HEK293 (cell line): ENCODE data around the gene TJP3.
A peak's percentile ranks its signal among the peaks of the same experiment; 100 is the strongest.

ENCODE experiments used
- CTCF ChIA-PET: fragments of 350-600 bp; formaldehyde crosslinking; extraction: SDS; loops from one replicate; lab custom pipeline; 2021; ENCODE audit warnings: antibody characterized with exemption; lab: Yijun Ruan, JAX
- POLR2A ChIA-PET: fragments of 300-600 bp; formaldehyde crosslinking; extraction: SDS; loops from one replicate; lab custom pipeline; 2020; ENCODE audit warnings: antibody characterized with exemption, inconsistent platforms; lab: Yijun Ruan, JAX
- H3K27ac ChIP-seq: fragments of 200-500 bp; sonication (Bioruptor generic); 2 replicates; pipeline ENCODE4 v1.5.1; 2014; ENCODE audit warnings: low read depth, low read length, control low read depth, inconsistent platforms; ENCODE audit errors: extremely low read depth
- H3K36me3 ChIP-seq, 2 experiments: fragments of 200-500 bp in 1 of 2; sonication (Bioruptor generic) in 1 of 2; 1 replicate in 1 of 2; 2 replicates in 1 of 2; pipeline ENCODE4 v1.5.1; 2014 to 2017; ENCODE audit warnings: inconsistent platforms in 2 of 2, low read length in 2 of 2; ENCODE audit not compliant: control insufficient read depth in 2 of 2, insufficient read depth in 1 of 2
- H3K4me1 ChIP-seq: fragments of 200-500 bp; sonication (Bioruptor generic); 2 replicates; pipeline ENCODE4 v1.5.1; 2014; ENCODE audit warnings: mild to moderate bottlenecking, low read length, inconsistent platforms; ENCODE audit not compliant: control insufficient read depth, insufficient read depth
- H3K4me3 ChIP-seq: 2 replicates; pipeline ENCODE4 v1.5.1; 2011; ENCODE audit warnings: low read depth, mild to moderate bottlenecking, control low read depth, low read length, moderate library complexity
- H3K9me3 ChIP-seq: fragments of 200-500 bp; sonication (Bioruptor generic); 2 replicates; pipeline ENCODE4 v1.5.1; 2014; ENCODE audit warnings: low read depth, low read length, inconsistent platforms; ENCODE audit not compliant: control insufficient read depth, insufficient read depth
- ATF2 ChIP-seq: fragments of 450-650 bp; formaldehyde crosslinking; IDR thresholded peaks from 2 replicates; pipeline ENCODE4 v1.5.1; 2016; ENCODE audit warnings: missing biosample characterization, missing genetic modification characterization, low read depth
- BCL11B ChIP-seq: fragments of 450-650 bp; formaldehyde crosslinking; IDR thresholded peaks from 2 replicates; pipeline ENCODE4 v1.5.1; 2016; ENCODE audit warnings: low read depth, missing biosample characterization, missing genetic modification characterization
- ELK4 ChIP-seq: IDR thresholded peaks from 2 replicates; pipeline ENCODE4 v1.6.1; 2011; ENCODE audit warnings: mild to moderate bottlenecking, low read depth, low read length, borderline replicate concordance
- GLI2 ChIP-seq: fragments of 450-650 bp; formaldehyde crosslinking; IDR thresholded peaks from 2 replicates; pipeline ENCODE4; 2017; ENCODE audit warnings: missing biosample characterization, missing genetic modification characterization, low read depth, borderline replicate concordance
- HOXA7 ChIP-seq: sonication (generic); formaldehyde crosslinking; IDR thresholded peaks from 2 replicates; pipeline ENCODE4 v1.8.1; 2022; ENCODE audit warnings: missing genetic modification reagents, borderline replicate concordance
- KLF1 ChIP-seq: fragments of 450-650 bp; formaldehyde crosslinking; IDR thresholded peaks from 2 replicates; pipeline ENCODE4 v1.5.1; 2016; ENCODE audit warnings: missing biosample characterization, missing genetic modification characterization
- KLF17 ChIP-seq: fragments of 450-650 bp; formaldehyde crosslinking; IDR thresholded peaks from 2 replicates; pipeline ENCODE4 v1.5.1; 2016; ENCODE audit warnings: missing biosample characterization, missing genetic modification characterization
- SCRT2 ChIP-seq: fragments of 450-650 bp; formaldehyde crosslinking; IDR thresholded peaks from 2 replicates; pipeline ENCODE4 v1.5.1; 2016; ENCODE audit warnings: missing biosample characterization, missing genetic modification characterization
- ZBTB1 ChIP-seq: fragments of 450-650 bp; formaldehyde crosslinking; IDR thresholded peaks from 2 replicates; pipeline ENCODE4 v1.5.1; 2016; ENCODE audit warnings: missing biosample characterization, missing genetic modification characterization
- ZBTB17 ChIP-seq: fragments of 450-650 bp; formaldehyde crosslinking; IDR thresholded peaks from 2 replicates; pipeline ENCODE4 v1.5.1; 2016; ENCODE audit warnings: missing biosample characterization, missing genetic modification characterization
- ZFHX2 ChIP-seq: fragments of 450-650 bp; formaldehyde crosslinking; conservative IDR thresholded peaks from 2 replicates; pipeline ENCODE4 v1.5.1; 2016; ENCODE audit warnings: missing biosample characterization, missing genetic modification characterization
- ZFP41 ChIP-seq: fragments of 450-650 bp; formaldehyde crosslinking; IDR thresholded peaks from 2 replicates; pipeline ENCODE4 v1.5.1; 2016; ENCODE audit warnings: missing biosample characterization, missing genetic modification characterization, borderline replicate concordance
- ZNF112 ChIP-seq: fragments of 450-650 bp; formaldehyde crosslinking; IDR thresholded peaks from 2 replicates; pipeline ENCODE4 v1.5.0; 2017; ENCODE audit warnings: missing biosample characterization, missing genetic modification characterization
- ZNF175 ChIP-seq: fragments of 450-650 bp; formaldehyde crosslinking; IDR thresholded peaks from 2 replicates; pipeline ENCODE4 v1.5.1; 2016; ENCODE audit warnings: missing biosample characterization, missing genetic modification characterization
- ZNF19 ChIP-seq: fragments of 450-650 bp; formaldehyde crosslinking; IDR thresholded peaks from 2 replicates; pipeline ENCODE4; 2016; ENCODE audit warnings: missing biosample characterization, missing genetic modification characterization, low read depth
- ZNF223 ChIP-seq: fragments of 450-650 bp; formaldehyde crosslinking; IDR thresholded peaks from 2 replicates; pipeline ENCODE4 v1.5.1; 2016; ENCODE audit warnings: missing biosample characterization, missing genetic modification characterization
- ZNF23 ChIP-seq: fragments of 450-650 bp; formaldehyde crosslinking; IDR thresholded peaks from 2 replicates; pipeline ENCODE4 v1.5.1; 2016; ENCODE audit warnings: missing biosample characterization, missing genetic modification characterization, borderline replicate concordance
- ZNF239 ChIP-seq: fragments of 450-650 bp; formaldehyde crosslinking; IDR thresholded peaks from 2 replicates; pipeline ENCODE4 v1.5.1; 2016; ENCODE audit warnings: missing biosample characterization, missing genetic modification characterization
- ZNF398 ChIP-seq: fragments of 450-650 bp; formaldehyde crosslinking; IDR thresholded peaks from 2 replicates; pipeline ENCODE4 v1.5.1; 2017; ENCODE audit warnings: missing biosample characterization, missing genetic modification characterization
- ZNF473 ChIP-seq: fragments of 450-650 bp; formaldehyde crosslinking; IDR thresholded peaks from 2 replicates; pipeline ENCODE4 v1.5.1; 2017; ENCODE audit warnings: missing biosample characterization, missing genetic modification characterization
- ZNF514 ChIP-seq: fragments of 450-650 bp; formaldehyde crosslinking; IDR thresholded peaks from 2 replicates; pipeline ENCODE4 v1.5.1; 2016; ENCODE audit warnings: missing biosample characterization, missing genetic modification characterization
- ZNF600 ChIP-seq: fragments of 450-650 bp; formaldehyde crosslinking; IDR thresholded peaks from 2 replicates; pipeline ENCODE4 v1.5.1; 2016; ENCODE audit warnings: missing biosample characterization, missing genetic modification characterization
- ZNF626 ChIP-seq: fragments of 450-650 bp; sonication (Bioruptor Pico); formaldehyde crosslinking; IDR thresholded peaks from 2 replicates; pipeline ENCODE4 v1.5.1; 2018; ENCODE audit warnings: missing biosample characterization, missing genetic modification characterization, inconsistent platforms
- ZNF629 ChIP-seq: fragments of 450-650 bp; formaldehyde crosslinking; IDR thresholded peaks from 2 replicates; pipeline ENCODE4 v1.5.1; 2017; ENCODE audit warnings: missing biosample characterization, missing genetic modification characterization
- ZNF658 ChIP-seq: fragments of 450-650 bp; formaldehyde crosslinking; IDR thresholded peaks from 2 replicates; pipeline ENCODE4; 2016; ENCODE audit warnings: missing biosample characterization, missing genetic modification characterization
- ZNF664 ChIP-seq: fragments of 450-650 bp; formaldehyde crosslinking; IDR thresholded peaks from 2 replicates; pipeline ENCODE4 v1.5.1; 2016; ENCODE audit warnings: missing biosample characterization, missing genetic modification characterization
- ZNF777 ChIP-seq: fragments of 450-650 bp; formaldehyde crosslinking; IDR thresholded peaks from 2 replicates; pipeline ENCODE4 v1.5.1; 2017; ENCODE audit warnings: missing biosample characterization, missing genetic modification characterization, borderline replicate concordance
- ZNF785 ChIP-seq: fragments of 450-650 bp; formaldehyde crosslinking; IDR thresholded peaks from 2 replicates; pipeline ENCODE4 v1.5.1; 2016; ENCODE audit warnings: missing biosample characterization, missing genetic modification characterization
- ZXDB ChIP-seq: fragments of 450-650 bp; formaldehyde crosslinking; IDR thresholded peaks from 2 replicates; pipeline ENCODE4 v1.5.1; 2016; ENCODE audit warnings: missing biosample characterization, missing genetic modification characterization

The TJP3 gene

GRCh38 chr19:3669082-3669946 is 38.9 kb upstream of the TJP3 start:
- H3K36me3 ChIP-seq = peaks cover 0 to 9% of the 10 kb centered on the region in 2 experiments; a peak in 1 of 3 replicates
- POLR2A ChIA-PET = no interaction called here
- no peaks in the 10 kb centered on the region for H3K4me1 ChIP-seq
- no peak overlapping the region for H3K4me3 ChIP-seq
- no peak overlapping the region for H3K27ac ChIP-seq
- no peaks in the 10 kb centered on the region for H3K9me3 ChIP-seq
- CTCF ChIA-PET = no interaction called here
- TF ChIP-seq ZNF600 (tag by site-specific recombination) (peak; percentile 93), ZNF19 (no peak), ZNF629 (tag by site-specific recombination) (0 out of 2 replicates have a peak, but pooled peaks have one; percentile 22), ELK4 (no peak), ZBTB1 (tag by site-specific recombination) (no peak), ZBTB17 (tag by site-specific recombination) (peak; percentile 47; the same call in 1 of the 2 replicates), ZNF658 (no peak), KLF1 (peak; percentile 61)

GRCh38 chr19:3669947-3670795 is 38.0 kb upstream of the TJP3 start:
- Histone ChIP-seq H3K27ac (no peak overlapping the region), H3K36me3 (peaks cover 0 to 4% of the 10 kb centered on the region in 2 experiments; a peak in 1 of 3 replicates), H3K9me3 (no peaks in the 10 kb centered on the region), H3K4me3 (no peak overlapping the region), H3K4me1 (no peaks in the 10 kb centered on the region)
- POLR2A ChIA-PET = no interaction called here
- CTCF ChIA-PET = interaction anchor here (0.6 to 0.7 kb wide), 2 partner anchors 16 to 20 kb away, joined by 3 read pairs; no protein-coding TSS in a partner anchor
- TF ChIP-seq GLI2 (tag by site-specific recombination) (no peak), ATF2 (tag by site-specific recombination) (peak; percentile 96), ZXDB (tag by site-specific recombination) (no peak), ZNF112 (no peak), ZNF600 (tag by site-specific recombination) (peak; percentile 74), ZNF23 (no peak), ZNF223 (tag by site-specific recombination) (no peak), ZNF175 (no peak), ZFP41 (tag by site-specific recombination) (no peak), KLF17 (peak; percentile 66; the same call in 1 of the 2 replicates), BCL11B (tag by site-specific recombination) (no peak), HOXA7 (CRISPR knock-in tag) (no peak), ZNF664 (no peak), ZNF473 (no peak), ZFHX2 (tag by site-specific recombination) (peak; percentile 63), ZNF785 (tag by site-specific recombination) (no peak), SCRT2 (tag by site-specific recombination) (no peak), ZNF239 (no peak), ZNF626 (tag by site-specific recombination) (no peak), ZNF777 (no peak), ZNF514 (tag by site-specific recombination) (no peak), ZNF398 (tag by site-specific recombination) (peak; percentile 49)
